ENCODE data around the gene SF1.

Gene SF1

DNA sequence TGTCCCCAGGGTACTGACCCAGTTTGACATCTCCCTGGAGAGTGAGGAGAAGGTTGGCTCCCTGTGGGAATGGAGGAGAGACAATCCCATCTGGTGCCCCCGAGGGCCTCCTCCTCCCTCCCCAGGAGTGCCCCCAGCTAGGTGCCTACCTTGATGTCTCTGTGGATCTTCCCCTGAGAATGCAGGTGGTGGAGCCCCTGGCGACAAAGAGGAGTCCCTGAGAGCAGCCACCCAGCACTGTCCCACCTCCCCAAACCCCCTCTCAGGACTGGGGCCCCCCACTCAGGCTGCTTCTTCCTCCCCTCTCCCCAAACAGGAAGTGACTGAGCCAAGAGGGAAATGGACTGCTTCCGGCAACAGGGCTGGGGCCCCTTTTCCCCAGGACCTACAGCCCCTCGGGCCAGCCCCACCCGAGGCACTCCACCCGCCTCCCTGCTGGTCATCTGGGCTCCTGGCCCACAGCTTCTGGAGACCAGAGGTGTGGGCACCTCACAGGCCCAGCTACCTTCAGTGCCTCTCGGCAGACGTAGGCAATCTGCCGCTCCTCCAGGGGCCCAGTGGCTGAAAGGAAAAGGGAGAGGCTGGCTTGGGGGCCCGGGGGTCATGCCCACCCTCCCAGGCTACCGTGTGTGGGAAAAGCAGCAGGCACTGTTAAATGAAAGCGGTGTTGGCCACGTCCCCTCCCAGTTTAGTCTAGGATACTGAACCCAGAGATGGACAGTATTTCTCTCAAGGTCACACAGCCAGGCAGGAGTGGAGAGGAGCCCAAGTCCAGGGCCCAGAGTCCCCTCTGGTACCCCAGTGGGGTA lies 23.4 kb upstream of the SF1 start:
- DNase-seq (ENCODE audit: low read depth in 4 of 4, low spot score in 1 of 4): no peak

GRCh38 chr11:64801158-64801464 lies 22.8 kb upstream of the SF1 start:
- no peak for DNase-seq (ENCODE audit: low read depth in 4 of 4, low spot score in 1 of 4)

DNA sequence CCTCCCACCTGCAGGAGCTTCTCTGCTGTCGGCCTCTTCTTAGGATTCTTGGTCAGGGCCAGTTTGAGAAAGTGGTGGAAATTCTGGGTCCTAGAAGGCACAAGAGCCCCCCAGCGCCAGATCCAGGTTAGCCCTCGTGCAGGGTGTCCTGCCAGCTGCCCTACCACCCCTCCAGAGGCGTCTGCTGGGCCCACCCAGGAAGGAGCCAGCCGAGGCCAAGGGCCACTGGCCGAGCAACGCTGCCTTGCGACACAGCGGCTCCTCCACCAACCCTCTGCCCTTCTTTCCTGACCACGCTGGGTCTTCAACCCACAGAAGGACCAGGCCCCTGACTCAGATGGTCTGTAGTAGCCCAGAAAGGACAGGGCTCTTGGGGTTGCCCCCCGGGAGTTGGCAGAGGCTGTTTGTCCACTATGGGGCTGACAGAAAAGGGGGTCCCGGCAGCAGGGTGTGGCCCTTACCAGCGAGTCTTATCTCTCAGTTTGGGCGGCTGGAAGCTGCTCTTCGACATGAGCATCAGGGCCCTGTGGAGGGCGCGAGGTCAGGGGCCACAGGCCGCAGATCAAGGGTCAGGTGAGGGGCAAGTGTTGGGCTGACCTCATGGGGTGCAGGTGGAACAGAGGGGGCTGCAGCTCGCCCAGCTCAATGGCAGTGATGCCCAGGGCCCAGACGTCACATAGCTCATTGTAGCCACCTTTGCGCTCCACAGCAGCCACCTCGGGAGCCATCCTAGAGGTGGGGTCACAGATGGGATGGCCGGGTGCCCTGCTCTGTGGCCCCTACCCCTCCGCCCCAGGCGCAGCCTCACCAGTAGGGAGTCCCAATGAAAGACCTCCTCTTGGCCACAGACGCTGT lies 22.2 kb upstream of the SF1 start:
- no peak for DNase-seq (ENCODE audit: low read depth in 4 of 4, low spot score in 1 of 4)

GRCh38 chr11:64799623-64800302 lies 21.4 kb upstream of the SF1 start:
- no peak for DNase-seq (ENCODE audit: low read depth in 4 of 4, low spot score in 1 of 4)

DNA sequence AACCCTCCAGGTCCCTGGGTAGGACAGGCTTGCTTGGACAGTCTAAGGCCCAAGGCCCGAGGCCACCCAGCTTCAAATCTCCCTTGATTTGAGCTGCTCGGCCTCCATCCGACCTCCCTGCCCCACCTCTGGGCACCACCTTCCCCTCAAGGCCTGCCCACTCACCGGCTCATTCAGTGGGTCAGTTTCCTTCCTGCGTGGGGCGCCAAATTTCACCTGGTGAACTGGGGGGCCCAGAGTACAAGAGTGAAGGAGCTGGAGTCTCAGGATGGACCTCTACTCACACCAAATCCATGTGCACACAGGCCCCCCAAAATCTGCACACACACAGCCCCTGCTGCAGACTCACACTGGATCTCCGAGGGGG lies 20.9 kb upstream of the SF1 start:
- no peak for DNase-seq (ENCODE audit: low read depth in 4 of 4, low spot score in 1 of 4)

DNA sequence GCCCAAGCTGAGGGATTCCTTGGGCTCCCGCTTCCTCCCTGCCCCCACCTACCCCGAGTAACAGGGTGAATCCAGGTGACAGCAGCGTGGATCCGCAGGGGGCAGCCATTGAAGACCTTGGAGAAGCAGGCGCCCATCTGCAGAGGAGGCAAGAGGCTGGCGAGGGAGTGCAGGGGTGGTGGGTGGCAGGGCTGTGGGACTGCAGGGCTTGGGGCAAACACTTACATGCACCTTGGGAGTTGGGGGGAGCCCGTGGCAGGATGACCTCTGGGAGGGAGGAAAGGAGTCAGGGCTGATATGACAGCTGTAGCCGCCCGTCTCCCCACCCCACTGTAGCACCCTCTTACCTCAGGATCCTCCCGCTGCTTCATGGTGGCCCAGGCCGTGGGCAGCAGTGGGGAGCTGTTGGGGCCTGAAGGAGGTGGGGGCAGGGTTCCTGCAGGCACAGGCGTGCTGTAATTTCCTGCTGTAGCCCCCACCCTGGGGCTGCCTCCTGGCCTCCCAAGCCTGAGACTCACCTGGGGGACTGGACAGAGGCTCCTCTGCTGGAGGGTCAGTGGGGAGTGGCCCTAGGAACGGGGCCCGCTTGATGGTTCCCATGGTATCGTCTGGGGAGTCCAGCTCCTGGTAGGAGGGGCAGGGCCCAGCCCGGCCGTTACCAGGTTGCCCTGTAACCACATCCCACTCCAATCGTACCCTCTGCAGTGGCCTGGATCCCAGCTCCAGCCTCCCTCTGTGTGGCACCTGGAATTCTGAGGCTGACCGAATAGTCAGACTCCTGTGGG lies 18.6 kb upstream of the SF1 start:
- no peak for DNase-seq (ENCODE audit: low read depth in 4 of 4, low spot score in 1 of 4)

GRCh38 chr11:64796047-64796756 lies 17.9 kb upstream of the SF1 start:
- DNase-seq (ENCODE audit: low read depth in 4 of 4, low spot score in 1 of 4): no peak

DNA sequence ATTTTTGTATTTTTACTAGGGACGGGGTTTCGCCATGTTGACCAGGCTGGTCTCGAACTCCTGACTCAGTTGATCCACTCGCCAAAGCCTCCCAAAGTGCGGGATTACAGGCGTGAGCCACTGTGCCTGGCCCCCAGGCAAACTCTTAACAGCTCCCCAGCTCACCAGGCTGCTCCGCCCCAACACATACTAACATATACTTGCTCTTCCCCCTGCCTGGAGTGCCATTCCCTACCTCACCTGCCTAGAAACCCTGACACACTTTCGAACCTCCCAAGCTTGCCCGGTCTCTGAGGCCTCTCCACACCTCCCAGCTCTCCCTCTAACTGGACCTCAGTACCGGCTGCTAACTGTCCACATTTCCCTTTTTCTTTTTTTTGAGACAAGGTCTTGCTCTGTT lies 16.2 kb upstream of the SF1 start:
- DNase-seq (ENCODE audit: low read depth in 4 of 4, low spot score in 1 of 4): no peak

- DNase-seq (ENCODE audit: low read depth in 4 of 4, low spot score in 1 of 4): no peak
Observed at GRCh38 chr11:64793271-64794160, 15.2 kb upstream of the SF1 start.

GRCh38 chr11:64792482-64792881 lies 14.1 kb upstream of the SF1 start:
- no peak for DNase-seq (ENCODE audit: low read depth in 4 of 4, low spot score in 1 of 4)

- no peak for DNase-seq (ENCODE audit: low read depth in 4 of 4, low spot score in 1 of 4)
Observed at GRCh38 chr11:64791781-64792291, 13.5 kb upstream of the SF1 start.

GRCh38 chr11:64790205-64791095 lies 12.1 kb upstream of the SF1 start:
- no peak for DNase-seq (ENCODE audit: low read depth in 4 of 4, low spot score in 1 of 4)

GRCh38 chr11:64789331-64790204 lies 11.2 kb upstream of the SF1 start:
- DNase-seq (ENCODE audit: low read depth in 4 of 4, low spot score in 1 of 4): no peak

DNA sequence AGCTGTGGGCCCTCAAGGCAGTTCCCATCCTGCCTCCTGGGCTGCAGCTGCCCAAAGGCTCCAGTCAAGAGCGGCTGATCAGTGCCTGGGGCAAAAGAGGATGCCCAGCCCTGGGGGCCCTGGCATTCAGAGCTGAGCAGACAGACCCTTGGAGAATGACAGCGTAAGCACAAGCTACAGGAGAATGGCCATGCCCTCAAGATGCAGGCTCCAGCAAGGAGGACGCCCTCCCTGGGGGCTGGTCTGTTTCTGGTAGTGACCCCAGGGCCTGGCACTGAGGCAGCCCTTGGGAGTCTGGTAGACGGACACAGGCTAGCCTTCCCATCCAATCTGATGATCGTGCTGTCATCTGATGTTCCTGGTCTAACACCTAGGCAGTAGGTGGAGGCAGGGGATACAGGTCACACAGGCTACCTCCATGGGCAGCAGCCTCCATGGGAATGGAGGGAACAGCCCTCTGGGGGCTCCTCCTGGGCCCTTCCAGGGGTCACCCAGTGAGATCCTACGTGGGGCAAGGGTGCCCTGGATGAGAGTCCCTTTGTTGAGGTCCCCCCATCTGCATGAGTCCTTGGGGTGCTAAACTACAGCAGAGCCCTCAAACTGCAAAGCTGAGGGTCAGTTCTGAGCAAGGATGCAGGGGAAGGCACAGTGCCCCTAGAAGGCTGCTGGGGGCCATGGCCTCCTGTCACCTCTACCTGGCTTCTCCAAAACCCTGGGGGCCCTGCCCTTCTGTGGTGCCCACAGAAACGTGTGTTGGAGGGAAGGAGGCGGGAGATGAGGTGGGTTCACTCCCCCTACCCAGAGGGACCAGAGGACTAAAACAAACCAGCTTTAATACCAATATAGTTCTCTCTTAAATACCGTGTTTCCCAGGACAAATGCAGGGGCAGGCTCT lies 10.2 kb upstream of the SF1 start:
- no peak for DNase-seq (ENCODE audit: low read depth in 4 of 4, low spot score in 1 of 4)

DNA sequence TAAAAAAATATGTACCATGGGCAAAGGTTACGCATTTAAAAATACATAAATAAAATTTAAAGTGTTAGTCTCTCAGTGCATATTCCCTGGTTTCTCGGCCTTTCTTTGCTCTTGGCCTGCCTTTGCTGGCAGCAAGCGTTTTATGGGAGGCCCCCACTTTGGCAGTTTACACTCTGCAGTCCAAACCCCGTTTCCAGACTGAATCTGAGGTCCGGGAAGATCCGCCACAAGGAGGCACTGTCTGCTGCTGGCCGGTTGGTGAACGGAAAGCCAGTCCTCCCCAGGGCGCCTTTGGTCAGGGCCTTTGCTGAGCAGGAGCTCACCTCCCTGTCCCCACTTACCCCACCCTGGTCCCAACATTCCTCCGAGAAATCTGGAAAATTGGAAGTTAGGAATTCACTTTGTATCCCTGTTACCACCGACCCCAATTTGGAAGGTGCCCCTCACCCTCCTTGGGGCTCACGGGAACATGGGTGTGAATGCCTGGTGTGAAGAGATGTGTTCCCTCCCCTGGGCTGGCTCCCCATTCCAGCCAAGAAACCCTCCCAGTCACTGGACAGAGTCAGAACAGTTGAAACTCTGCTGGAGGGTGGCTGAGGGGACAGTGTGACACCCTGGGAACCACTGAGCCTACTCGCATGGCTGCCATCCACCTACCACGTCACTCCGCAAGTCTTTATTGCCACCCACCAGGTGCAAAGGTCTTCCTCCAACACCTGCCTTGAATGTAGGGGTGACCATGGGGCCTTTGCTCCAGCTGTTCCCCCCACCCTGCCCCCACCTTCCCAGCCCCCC lies 9.4 kb upstream of the SF1 start:
- no peak for DNase-seq (ENCODE audit: low read depth in 4 of 4, low spot score in 1 of 4)

GRCh38 chr11:64786308-64786707 lies 8.0 kb upstream of the SF1 start:
- no peak for DNase-seq (ENCODE audit: low read depth in 4 of 4, low spot score in 1 of 4)
